HFFc6 (cell line): ENCODE results near the gene PPP1R9A. TPM values are rescaled to one million over a fixed set of nuclear protein-coding genes. Genes with fewer than 3 reads are reported as not detected.

Experiments
- DNase-seq: peaks from one replicate; pipeline ENCODE4 v3.0.0-alpha.2; 2018
- H3K27ac Mint-ChIP-seq: 2 replicates; pipeline ENCODE4 v1.8.0; 2020; ENCODE audit warnings: mild to moderate bottlenecking, mixed read lengths
- H3K27me3 Mint-ChIP-seq: 2 replicates; pipeline ENCODE4 v1.8.0; 2021; ENCODE audit warnings: mild to moderate bottlenecking, moderate library complexity, mixed read lengths; ENCODE audit not compliant: insufficient read depth
- H3K36me3 Mint-ChIP-seq: 2 replicates; pipeline ENCODE4 v1.8.0; 2021; ENCODE audit warnings: low read depth, mixed read lengths
- H3K4me1 Mint-ChIP-seq: 2 replicates; pipeline ENCODE4 v1.8.0; 2020; ENCODE audit warnings: low read depth, mixed read lengths
- H3K4me3 Mint-ChIP-seq: 2 replicates; pipeline ENCODE4 v1.8.0; 2020; ENCODE audit warnings: mild to moderate bottlenecking, moderate library complexity, mixed read lengths
- H3K9me3 Mint-ChIP-seq: 2 replicates; pipeline ENCODE4 v1.8.0; 2020; ENCODE audit warnings: mild to moderate bottlenecking, mixed read lengths
- CTCF ChIP-seq: fragments of 200-600 bp; sonication (generic); IDR thresholded peaks from 2 replicates; pipeline ENCODE4 v1.5.0; 2021; ENCODE audit warnings: antibody characterized with exemption, mild to moderate bottlenecking
- total RNA-seq, 6 experiments: library from RNA; stranded (reverse); fragmentation: NEBNext Ultra II Directional; extraction: Animal tissue kit (Norgen Biotek cat#: 25700); gene quantifications; 2 replicates in 1 of 6; 3 replicates in 5 of 6; pipeline ENCODE4 v1.2.3, GENCODE V29; 2021

Gene PPP1R9A
- total RNA-seq, 6 experiments from 2014 or later = not detected

DNA sequence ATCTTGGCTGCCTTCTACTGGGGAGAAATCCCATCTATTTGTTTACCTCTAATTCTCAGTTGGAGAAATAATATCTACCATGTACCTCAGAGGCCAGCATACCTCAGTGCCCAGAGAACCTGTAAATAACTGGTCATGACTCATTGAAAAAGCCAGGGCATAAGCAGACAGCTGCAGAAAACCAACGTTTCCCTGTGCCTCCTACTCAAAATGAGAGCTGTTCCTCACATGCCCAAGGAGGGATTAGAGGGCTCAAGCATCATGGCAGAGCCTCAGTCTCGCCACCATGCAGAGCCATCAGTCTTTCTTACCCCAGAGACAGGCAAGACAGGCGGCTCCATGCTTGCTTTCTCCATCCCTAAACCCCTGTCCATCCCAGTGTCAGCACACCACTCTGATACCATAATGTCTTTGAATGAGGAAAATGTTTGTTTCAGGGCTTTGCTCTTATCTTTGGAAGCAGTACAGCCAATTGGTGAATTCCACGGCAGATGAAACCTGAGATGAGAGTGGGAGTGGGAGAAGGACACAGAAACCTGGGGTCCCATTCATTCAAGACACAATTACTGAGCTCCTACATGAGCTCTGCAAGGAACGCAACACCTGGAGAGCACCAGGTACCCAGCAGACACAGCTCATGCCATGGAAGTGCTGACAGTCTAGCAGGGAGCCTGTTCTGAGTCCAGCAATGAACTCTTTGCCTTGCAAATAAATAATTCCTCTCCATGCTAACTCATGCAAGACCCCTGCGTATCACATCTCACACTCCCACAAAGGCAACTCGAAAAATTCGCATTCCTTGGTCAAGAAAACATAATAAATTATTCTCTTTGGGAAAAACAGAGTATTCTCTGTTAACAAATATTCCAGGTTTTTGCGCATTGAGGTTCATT, 395.9 kb downstream of the PPP1R9A start:
- peaks cover 9% of the 10 kb centered on the region for H3K9me3 Mint-ChIP-seq
- H3K4me1 Mint-ChIP-seq = no peaks in the 10 kb centered on the region
- no peak for DNase-seq
- H3K36me3 Mint-ChIP-seq = no peaks in the 10 kb centered on the region
- H3K27ac Mint-ChIP-seq = no peak overlapping the region
- TF ChIP-seq CTCF = no peak
- H3K27me3 Mint-ChIP-seq = no peaks in the 10 kb centered on the region
- H3K4me3 Mint-ChIP-seq = no peak overlapping the region

GRCh38 chr7:95304990-95305389, 397.6 kb downstream of the PPP1R9A start:
- TF ChIP-seq CTCF = no peak
- H3K4me3 Mint-ChIP-seq = no peak overlapping the region
- no peaks in the 10 kb centered on the region for H3K36me3 Mint-ChIP-seq
- H3K4me1 Mint-ChIP-seq = no peaks in the 10 kb centered on the region
- H3K27me3 Mint-ChIP-seq = no peaks in the 10 kb centered on the region
- peaks cover 9% of the 10 kb centered on the region for H3K9me3 Mint-ChIP-seq
- no peak overlapping the region for H3K27ac Mint-ChIP-seq
- DNase-seq = no peak

- no peaks in the 10 kb centered on the region for H3K36me3 Mint-ChIP-seq
- H3K4me1 Mint-ChIP-seq = no peaks in the 10 kb centered on the region
- no peaks in the 10 kb centered on the region for H3K27me3 Mint-ChIP-seq
- no peak for DNase-seq
- no peaks in the 10 kb centered on the region; the same call in 1 of the 2 replicates for H3K9me3 Mint-ChIP-seq
- H3K27ac Mint-ChIP-seq = no peak overlapping the region
- TF ChIP-seq CTCF = no peak
- H3K4me3 Mint-ChIP-seq = no peak overlapping the region
Observed at GRCh38 chr7:95309951-95310350, 402.6 kb downstream of the PPP1R9A start.

- H3K4me3 Mint-ChIP-seq = no peak overlapping the region
- H3K36me3 Mint-ChIP-seq = no peaks in the 10 kb centered on the region
- no peaks in the 10 kb centered on the region for H3K27me3 Mint-ChIP-seq
- no peak for TF ChIP-seq CTCF
- no peak for DNase-seq
- H3K9me3 Mint-ChIP-seq = no peaks in the 10 kb centered on the region; the same call in 1 of the 2 replicates
- H3K27ac Mint-ChIP-seq = no peak overlapping the region
- H3K4me1 Mint-ChIP-seq = no peaks in the 10 kb centered on the region
Observed at GRCh38 chr7:95311389-95311788, 404.0 kb downstream of the PPP1R9A start.

GRCh38 chr7:95312561-95312960, 405.2 kb downstream of the PPP1R9A start:
- Mint-ChIP-seq H3K27ac (no peak overlapping the region), H3K4me1 (no peaks in the 10 kb centered on the region), H3K27me3 (no peaks in the 10 kb centered on the region), H3K9me3 (no peaks in the 10 kb centered on the region; the same call in 1 of the 2 replicates), H3K4me3 (no peak overlapping the region), H3K36me3 (no peaks in the 10 kb centered on the region)
- no peak for TF ChIP-seq CTCF
- DNase-seq = no peak
